ENCODE data around the gene TRIM41.
"Not testable (repeated sequence)": the region's sequence is repeated elsewhere in the genome, so short reads cannot be mapped to it uniquely, and the experiment has no call there.

Gene TRIM41

DNA sequence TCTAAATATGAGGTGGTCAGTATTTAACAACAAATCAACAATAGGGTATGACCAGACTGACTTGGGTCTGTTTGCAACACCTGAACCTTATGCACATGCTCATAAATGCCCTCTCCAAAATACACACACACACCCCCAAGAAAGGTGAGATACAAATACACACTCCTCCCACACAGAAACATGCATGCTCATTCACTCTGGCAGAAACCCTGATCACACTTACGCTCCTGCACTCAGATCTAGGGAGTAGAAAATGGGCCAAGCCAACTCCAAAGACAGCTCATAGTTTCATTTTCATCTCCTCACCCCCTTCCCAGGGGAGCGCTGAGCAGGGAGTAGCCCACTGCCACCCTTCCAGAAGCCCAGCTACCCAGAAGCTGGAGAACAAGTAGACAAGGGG is 29.4 kb upstream of the TRIM41 start:
- DNase-seq, result no peak

DNA sequence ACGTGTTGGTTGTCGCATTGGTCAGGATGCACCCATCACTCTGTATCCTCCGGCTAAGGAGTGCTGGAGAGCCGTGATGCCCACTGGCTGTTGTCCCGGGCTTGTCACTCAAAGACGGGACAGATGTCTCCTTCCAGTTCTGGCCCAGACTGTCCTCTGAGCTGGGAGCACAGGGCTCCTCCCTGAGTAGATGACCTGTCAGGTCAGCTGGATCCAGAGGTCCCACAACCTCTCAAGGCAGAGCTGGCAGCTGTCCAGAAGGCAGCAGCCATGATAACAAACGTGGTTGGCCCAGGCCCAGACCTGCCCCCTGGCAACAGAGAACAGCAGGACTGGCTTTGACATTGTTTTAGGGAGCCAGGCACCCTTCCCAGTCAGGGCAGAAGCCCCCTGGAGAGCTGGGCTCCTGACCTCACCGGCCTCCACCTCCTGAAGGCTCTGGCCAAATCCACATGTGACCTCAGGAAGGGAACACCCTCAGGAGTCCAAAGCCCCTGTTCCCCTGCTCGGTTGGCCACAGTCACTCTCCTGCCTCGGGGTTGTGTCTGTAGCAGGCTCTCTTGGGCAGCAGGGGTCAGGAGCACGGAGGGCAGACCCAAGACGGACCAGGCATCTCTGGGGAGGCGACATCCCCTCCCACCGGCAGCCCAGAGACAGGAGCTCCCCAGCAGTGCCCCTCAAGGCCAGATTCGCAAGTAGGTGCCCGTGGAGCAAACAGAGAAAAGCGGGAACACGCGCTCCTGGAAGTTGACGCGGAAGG is 28.4 kb upstream of the TRIM41 start:
- no peak for DNase-seq

DNA sequence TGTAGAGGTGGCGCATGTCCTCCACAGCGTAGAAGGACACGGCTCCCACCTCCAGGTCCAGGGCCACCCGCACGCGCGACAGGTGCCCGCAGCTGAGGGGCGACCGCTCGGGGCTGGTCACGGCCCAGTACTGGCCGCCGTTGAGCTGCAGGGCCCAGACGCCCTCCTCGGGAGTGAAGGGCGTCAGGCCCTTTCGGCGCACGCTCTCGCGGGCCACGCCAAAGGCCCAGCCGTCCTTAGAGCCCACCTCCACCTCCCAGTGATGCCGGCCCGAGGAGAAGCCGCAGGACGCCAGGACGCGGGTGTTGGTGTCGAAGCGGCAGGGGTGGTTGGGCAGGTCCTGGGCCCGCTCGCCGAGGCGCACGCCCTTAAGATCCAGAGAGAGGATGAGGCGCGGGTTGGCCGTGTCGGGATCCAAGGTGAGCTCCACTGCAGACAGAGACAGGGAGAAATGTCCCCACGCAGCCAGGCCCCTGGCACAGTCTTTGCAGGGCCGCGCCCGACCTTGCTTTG is 27.8 kb upstream of the TRIM41 start:
- no peak for DNase-seq

DNA sequence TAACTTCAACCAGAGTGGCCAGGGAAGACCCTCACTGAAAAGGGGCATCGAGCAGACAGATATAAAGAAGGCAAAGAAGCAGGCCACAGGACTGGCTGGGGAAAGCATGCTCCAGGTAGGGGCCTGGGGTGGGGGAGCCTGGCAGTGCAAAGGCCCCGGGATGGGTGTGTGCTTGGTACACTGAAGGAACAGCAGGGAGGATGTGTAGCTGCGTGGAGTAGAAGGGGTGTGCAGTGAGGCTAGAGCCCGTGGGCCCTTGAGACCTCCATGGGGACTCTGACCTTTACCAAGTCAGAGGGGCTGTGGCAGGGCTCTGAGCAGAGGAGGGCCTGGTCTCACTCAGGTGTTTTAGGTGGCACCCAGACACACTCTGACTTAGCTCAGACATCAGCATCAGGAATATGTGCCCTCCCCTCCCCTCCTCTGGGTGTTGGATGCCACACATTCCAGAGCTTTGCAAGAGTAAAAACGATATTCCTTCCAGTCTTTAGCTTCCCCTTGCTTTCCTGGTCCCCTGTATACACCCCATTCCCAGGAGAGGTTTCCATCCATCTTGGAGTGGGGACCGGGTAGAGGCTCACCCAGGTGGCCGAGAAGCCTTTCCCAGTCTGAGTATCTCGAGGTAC is 25.6 kb upstream of the TRIM41 start:
- DNase-seq, result no peak

DNA sequence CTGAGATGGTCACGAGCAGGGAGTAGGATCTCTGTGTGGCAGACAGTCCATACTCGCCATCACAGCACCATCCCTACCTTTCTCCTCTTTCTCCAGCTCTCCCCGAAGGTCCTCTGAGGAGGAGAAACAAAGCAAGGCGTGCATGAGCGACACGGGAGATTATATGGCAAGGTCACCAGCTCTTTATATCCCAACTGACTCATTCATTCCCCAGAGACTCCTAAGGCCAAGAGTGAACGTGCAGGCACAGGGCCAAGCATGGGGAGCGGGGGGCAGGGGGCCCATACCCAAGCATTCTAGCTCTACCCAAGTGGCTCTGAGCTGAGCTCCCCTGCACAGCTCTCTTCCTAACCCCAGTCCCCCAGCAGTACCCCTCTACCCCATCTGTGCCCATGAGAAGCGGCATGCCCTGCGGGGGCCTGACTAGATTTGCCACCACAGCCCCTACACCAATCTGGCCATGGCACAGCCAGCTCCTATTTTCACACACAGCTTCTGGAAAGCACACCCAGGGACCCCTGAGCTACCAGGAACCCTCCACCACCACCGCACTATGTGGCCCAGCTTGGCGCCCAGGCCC is 24.9 kb upstream of the TRIM41 start:
- no peak for DNase-seq

DNA sequence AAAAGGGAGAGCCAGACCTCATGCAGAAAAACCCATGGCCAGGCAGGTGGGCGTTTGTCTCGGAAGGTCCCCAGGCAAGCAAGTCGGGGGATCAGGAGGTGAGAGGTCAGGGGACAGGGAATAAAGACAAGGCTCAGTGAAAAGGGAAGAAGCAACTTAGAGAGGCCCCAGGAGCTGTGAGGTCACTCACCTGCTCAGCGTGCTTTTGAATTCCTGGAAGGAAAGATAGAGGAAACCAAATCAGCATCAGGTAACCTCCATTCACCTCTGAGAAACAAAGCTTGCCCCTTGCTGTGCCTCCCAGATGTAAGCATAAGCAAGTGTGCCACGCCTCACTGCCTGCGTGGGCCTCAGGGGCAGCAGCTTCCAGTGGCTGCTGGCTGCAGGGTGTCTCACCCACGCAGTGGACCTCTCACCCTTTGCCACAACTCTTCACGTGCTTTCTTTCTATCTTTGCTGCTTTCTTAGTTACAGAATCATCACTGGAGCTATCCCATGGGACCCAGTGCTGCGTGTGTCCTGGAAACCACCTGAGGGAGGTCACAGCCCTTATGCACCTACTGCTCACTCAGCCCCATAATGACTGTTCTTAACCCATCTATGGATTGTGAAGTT is 24.1 kb upstream of the TRIM41 start:
- no peak for DNase-seq

DNA sequence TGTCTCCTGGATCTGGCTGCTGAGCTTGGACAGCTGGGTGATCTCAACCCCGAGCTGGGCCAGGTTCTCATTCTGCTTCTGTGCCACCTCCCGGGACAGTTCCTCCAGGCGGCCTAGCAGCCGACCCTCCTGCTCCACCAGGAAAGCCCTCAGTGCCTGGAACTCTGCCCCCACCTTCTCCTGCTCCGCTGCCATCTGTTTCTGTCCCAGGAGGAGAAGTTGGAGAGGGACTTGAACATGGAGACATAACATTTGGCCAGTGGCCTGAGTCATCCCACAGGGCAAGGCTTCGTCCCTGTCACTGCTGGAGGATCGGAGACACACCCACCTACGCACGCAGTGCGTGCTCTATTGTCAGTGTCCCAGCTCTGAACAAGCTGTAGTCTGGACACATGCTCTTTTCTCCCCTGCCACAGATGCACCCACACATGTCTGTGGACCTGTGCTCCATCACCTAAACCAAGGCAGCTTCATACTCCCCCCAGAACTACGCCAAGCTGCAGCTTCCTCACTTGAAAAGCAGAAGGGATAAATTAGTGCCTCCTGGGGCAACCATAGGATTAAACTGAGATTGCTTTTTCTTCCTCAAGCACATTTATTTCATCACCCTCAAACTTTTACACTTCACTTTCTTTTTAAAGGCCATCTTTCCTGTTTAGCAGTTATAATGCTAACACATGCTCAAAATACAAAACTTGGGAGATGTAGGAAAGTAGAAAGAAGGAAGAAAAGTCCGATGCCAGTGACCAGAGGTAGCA is 23.0 kb upstream of the TRIM41 start:
- no peak for DNase-seq

DNA sequence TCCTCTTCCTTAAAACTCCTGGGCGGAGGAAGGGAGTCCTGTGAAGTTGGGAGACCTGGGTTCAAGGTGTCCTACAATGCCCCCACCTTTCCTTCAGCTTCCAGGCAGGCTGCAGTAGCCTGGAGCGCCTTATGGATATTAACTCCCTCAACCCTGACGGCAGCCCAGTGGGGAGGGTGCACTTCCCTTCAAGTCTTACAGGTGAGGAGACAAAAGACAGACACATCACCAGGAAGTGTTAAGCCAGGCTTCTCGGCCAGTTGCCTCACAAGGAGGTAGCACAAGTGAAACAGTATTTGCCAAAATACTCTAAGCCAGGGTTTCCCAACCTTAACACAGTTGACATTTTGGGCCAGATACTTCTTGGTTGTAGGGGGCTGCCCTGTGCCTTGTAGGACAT is 22.3 kb upstream of the TRIM41 start:
- DNase-seq, result no peak

DNA sequence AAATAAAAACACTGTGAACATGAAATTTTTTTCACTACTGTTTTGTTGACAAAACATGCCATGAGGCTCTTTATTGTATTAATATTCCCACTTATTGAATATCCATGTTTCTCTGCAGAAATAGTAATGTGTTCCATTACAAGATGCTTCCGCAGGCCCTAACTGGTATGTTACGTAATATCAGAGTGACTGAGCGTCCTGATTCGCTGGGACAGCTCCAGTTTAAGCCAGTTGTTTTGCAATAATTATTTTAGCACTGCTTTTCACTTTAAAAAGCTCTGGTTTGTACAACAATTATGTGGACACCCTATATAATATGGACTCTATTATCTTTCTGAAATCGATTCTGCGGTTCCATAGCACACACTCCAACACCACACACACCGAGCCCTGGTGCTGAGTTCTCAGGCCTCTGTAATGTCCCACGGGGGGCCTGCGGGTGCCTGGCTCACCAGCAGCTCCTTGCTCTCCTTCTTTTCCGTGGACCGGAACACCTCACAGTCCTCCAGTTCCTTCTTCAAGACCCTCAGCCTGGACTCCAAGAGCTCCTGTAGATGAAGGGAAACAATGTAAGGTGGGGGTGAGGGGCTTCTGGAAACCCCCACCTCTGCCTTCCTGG is 19.9 kb upstream of the TRIM41 start:
- DNase-seq, result no peak

DNA sequence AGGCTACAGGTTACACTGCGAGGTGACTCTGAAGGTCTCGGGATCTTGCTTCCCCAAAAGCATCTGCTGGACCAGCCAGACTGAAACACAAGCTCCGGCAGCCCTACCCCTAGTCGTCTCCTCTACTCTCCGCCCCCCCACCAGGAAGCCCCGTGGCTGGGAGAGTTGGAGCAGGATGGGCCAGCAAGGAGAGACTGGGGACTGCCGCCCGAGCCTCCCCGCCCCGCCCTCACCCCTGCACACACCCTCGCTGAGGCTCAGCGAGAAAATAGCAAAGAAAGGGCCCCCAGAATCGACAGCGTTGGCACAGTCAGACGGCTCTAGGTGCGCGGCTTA is 19.3 kb upstream of the TRIM41 start:
- no peak for DNase-seq

DNA sequence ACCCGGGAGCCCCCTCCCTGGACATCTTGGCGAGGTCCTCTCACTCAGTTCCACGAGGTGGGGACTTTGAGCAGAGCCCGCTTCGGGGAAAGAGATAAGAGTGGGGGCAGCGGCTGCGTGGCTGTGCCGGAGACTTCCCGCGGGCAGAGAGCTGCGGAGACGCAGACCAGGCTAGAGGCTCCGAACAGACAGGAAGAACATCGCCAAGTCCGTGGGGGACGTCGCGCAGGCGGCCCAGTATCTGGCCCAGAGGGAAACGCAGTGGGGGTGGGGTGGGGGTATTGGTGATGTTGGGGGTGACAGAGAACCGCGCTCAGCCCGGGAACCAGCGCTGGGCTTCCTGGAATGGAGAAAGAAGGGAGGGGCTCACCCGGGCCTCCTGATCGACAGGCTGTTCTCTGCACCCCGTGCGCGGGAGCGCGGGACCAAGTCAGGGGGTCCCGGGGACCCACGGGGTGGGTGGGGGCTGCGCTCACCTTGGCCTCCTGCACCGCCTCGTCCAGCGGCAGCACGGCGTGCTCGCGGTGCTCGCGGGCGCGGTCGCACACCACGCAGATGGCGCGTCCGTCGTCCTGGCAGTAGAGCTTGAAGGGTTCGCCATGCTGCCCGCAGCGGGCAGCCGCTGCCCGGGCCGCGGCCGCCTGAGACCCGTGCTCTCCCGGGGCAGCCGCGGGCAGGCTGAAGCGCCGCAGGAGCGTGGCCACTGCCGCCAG is 18.8 kb upstream of the TRIM41 start:
- no peak for DNase-seq

DNA sequence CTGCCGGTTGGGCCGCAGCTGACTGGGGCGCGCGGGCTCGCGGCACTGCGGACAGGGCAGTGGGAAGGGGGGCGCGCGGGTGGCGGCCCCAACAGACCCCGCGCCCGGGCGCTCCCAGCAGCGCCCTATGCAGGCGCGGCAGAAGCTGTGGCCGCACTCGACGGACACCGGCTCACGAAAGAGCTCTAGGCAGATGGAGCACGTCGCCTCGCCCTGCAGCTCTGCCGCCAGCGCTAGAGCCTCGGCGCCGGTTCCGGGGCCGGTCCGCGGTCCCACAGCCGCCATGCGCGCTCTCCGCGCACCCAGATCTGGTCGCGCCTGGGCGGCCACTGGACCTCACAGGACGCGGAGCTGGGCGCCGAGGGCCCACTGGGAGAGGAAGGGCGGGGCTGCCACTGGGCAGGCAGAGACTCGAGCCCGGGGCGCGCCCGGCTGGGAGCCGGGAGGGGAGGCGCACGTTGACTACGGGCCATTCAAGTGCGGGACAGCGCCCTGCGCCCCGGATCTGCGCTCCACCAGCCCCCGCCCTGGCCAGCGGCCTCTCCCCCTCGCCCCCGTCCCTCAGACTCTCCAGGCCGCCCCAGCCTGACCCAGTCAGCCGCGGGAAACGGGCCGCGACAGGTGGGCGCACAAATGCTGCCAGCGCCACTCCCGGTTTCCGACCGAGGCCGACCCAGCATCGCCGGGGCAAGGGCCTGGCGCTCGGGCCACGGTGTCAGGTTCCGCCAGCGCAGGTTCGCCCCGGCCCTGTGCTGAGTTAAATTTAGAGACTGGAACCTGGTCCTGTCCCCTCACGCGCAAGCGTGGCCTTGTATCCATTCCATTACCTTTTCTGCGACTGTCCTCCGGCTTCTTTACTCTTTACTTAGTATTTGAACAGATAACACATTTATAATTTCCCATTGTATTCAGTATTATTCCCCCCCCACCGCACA is 18.0 kb upstream of the TRIM41 start, which contains the start of gene TRIM7:
Gene TRIM7, minus strand, starts transcription at position 371 of the 935 bp plus-strand sequence. Its CDS starts 86 bp downstream, at position 285.
- no peak for DNase-seq

DNA sequence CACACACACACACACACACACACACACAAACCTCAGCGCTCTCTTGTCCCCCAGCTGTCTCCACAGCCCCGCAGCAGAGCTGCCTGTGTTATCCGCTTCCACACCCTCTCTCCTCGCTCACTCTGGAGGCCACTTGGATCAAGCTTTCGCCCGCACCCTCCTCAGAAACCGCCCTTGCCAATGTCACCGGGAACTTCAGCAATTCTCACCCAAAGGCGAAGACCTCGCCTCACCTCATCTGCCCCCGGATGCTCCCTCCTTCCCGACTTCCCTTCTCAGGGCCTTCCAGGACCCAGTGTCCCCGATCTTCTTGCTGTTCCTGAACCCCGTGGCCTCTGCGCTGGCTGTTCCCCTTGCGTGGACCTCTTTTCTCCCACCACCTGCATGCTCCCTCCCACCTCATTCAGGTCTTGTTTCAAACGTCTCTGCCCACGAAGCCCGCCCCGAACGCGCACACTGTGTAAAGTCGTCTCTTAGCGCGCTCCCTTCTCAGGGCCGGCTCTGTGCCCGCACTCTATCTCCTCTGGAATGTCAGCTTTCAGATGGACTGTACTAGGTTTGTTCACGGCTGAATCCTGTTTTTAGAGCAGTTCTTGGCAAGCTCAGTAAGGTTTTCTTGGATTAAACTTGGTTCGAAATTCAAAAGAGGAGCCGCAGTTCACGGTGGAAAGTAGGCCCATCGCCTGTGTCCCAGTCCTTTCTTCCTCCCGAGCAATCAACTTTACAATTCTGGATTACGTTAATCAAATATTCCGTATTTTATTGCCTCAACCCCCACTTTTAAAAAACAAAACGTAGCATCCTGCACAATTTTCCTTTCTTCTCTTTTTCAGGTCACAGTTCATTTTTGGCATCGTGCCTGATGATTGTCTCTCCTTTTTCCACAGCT is 17.1 kb upstream of the TRIM41 start:
- DNase-seq, result no peak

DNA sequence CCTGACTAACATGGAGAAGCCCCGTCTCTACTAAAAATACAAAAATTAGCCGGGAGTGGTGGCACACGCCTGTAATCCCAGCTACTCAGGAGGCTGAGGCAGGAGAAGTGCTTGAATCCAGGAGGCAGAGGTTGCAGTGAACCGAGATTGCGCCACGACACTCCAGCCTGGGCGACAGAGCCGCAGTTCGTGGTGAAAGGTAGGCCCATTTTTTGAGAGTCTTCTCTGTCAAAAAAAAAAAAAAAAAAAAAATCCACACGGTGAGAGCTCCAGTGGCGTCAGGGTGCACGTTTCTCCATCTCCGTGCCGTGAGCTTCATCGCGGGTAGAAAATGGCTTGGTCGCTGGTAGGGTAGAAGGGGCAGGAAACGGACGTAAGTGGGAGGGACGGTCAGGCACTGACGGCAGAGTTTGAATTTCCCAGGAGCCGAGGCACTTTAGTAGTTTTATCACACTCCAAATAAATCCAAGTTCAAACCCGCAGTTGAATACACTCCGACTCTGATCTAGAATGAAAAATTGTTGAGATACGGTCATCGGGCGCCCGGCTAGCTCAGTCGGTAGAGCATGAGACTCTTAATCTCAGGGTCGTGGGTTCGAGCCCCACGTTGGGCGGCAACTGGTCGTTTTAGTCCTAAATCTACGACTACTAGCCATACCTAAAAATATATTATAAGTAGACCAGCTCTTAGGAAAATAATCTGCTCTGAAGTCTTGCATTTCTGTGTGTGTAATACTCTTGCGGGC is 15.7 kb upstream of the TRIM41 start:
- DNase-seq, result no peak

DNA sequence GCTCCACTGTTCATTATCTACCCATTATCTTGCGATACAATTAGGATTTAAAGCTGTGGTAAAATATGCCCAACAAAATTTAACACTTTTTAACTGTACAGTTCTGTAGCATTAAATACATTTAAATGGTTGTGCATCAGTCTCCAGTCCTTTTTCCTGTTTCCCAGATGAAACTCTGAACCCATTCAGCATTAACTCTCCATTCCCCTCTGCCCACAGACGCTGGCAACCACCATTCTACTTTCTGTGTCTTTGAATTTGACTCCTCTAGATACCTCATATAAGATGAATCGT is 15.2 kb upstream of the TRIM41 start:
- no peak for DNase-seq

DNA sequence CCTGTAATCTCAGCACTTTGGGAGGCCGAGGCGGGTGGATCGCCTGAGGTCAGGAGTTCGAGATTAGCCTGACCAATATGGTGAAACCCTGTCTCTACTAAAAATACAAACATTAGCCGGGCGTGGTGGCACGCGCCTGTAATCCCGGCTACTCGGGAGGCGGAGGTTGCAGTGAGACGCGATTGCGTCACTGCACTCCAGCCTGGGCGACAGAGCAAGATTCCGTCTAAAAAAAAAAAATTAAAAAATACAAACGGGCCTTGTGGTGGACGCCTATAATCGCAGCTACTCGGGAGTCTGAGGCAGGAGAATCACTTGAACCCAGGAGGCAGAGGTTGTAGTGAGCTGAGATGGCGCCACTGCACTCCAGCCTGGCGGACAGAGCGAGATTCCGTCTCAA is 14.1 kb upstream of the TRIM41 start:
- not testable (repeated sequence) for DNase-seq

DNA sequence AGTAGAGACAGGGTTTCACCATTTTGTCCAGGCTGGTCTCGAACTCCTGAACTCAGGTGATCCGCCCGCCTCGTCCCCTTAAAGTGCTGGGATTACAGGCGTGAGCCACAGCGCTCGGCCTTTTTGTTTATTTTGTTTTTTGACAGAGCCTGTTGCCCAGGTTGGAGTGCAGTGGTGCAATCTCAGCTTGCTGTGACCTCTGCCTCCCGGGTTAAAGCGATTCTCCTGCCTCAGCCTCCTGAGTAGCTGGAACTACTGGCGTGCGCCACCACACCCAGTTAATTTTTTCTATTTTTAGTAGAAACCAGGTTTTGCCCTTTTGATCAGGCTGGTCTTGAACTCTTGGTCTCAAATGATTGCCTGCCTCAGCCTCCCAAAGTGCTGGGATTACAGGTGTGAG is 12.9 kb upstream of the TRIM41 start:
- DNase-seq, result not testable (repeated sequence)

DNA sequence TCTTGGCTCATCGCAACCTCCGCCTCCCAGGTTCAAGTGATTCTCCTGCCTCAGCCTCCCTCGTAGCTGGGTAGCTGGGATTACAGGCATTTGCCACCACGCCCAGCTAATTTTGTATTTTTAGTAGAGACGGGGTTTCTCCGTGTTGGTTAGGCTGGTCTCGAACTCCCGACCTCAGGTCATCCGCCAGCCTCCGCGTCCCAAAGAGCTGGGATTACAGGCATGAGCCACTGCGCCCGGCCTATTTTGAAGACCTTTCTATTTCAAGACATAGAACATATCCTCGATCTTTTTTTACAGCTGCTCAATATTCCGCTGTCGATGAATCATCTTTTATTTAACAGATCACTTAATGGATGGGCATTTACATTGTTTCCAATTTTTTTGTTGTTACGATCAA is 12.4 kb upstream of the TRIM41 start:
- not testable (repeated sequence) for DNase-seq

DNA sequence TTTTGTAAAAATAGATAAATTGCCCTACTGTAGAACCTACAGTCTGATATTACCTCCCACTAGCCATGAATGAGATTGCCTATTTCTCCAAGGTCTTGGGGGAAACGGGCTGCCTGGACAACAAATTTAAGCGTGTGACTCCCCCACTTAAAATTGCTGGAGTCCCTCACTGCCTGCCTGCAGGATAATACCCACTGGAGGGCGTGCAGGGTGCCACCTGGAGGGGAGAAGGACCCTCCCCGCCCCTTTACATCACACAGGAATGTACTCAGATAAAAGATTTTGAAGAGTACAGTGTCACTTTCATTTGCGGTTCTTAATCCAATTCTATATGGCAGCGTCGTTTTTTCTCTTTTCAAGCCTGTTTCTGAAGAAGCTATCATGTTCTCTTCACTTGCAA is 11.9 kb upstream of the TRIM41 start:
- no peak for DNase-seq
